Progenitor cell of endocrine pancreas (in vitro differentiated cells): ENCODE measurements around the gene RASSF5. TPM values are rescaled to one million over a fixed set of nuclear protein-coding genes. Genes with fewer than 3 reads are reported as not detected.

Source experiments
- DNase-seq: peaks from one replicate; pipeline ENCODE4 v3.0.0; 2021; ENCODE audit warnings: low spot score; ENCODE audit not compliant: unreplicated experiment
- H3K27ac Mint-ChIP-seq: 2 replicates; pipeline ENCODE4 v1.8.0; 2021; ENCODE audit warnings: mild to moderate bottlenecking, moderate library complexity, mixed read lengths
- H3K27me3 Mint-ChIP-seq: 2 replicates; pipeline ENCODE4 v1.8.0; 2021; ENCODE audit warnings: mixed read lengths
- H3K36me3 Mint-ChIP-seq: 2 replicates; pipeline ENCODE4 v1.8.0; 2022; ENCODE audit warnings: mixed read lengths; ENCODE audit not compliant: insufficient read depth
- H3K4me1 Mint-ChIP-seq: 2 replicates; pipeline ENCODE4 v1.8.0; 2021; ENCODE audit warnings: low read depth, mixed read lengths
- H3K4me3 Mint-ChIP-seq: 2 replicates; pipeline ENCODE4 v1.8.0; 2021; ENCODE audit warnings: low read depth, mild to moderate bottlenecking, moderate library complexity, mixed read lengths
- H3K9me3 Mint-ChIP-seq: 2 replicates; pipeline ENCODE4 v1.8.0; 2021; ENCODE audit warnings: low read depth, mixed read lengths
- CTCF ChIP-seq: fragments of 200-600 bp; sonication (generic); IDR thresholded peaks from one replicate; pipeline ENCODE4 v1.5.0; 2021; ENCODE audit warnings: antibody characterized with exemption, mild to moderate bottlenecking; ENCODE audit not compliant: unreplicated experiment
- total RNA-seq: library from RNA; stranded (reverse); gene quantifications from 2 replicates; pipeline ENCODE4 v1.2.1, GENCODE V29; 2021

RASSF5 gene
- total RNA-seq, 1 donor from 2014 or later, result 7.0 TPM

GRCh38 chr1:206558794-206559671, 51.7 kb downstream of the RASSF5 start:
- peaks cover 38% of the 10 kb centered on the region for H3K4me1 Mint-ChIP-seq
- DNase-seq, result no peak
- no peak overlapping the region for H3K27ac Mint-ChIP-seq
- no peak for TF ChIP-seq CTCF
- no peak overlapping the region for H3K4me3 Mint-ChIP-seq
- peaks cover 28% of the 10 kb centered on the region for H3K27me3 Mint-ChIP-seq
- no peaks in the 10 kb centered on the region for H3K36me3 Mint-ChIP-seq
- H3K9me3 Mint-ChIP-seq, result no peaks in the 10 kb centered on the region

GRCh38 chr1:206559672-206559995, 52.3 kb downstream of the RASSF5 start:
- no peaks in the 10 kb centered on the region for H3K9me3 Mint-ChIP-seq
- DNase-seq, result no peak
- no peak overlapping the region for H3K27ac Mint-ChIP-seq
- H3K4me1 Mint-ChIP-seq, result peaks cover 38% of the 10 kb centered on the region
- no peak overlapping the region for H3K4me3 Mint-ChIP-seq
- H3K36me3 Mint-ChIP-seq, result no peaks in the 10 kb centered on the region
- H3K27me3 Mint-ChIP-seq, result peaks cover 29% of the 10 kb centered on the region
- no peak for TF ChIP-seq CTCF

- Mint-ChIP-seq H3K4me1 (peaks cover 37% of the 10 kb centered on the region), H3K36me3 (no peaks in the 10 kb centered on the region), H3K4me3 (no peak overlapping the region), H3K27ac (no peak overlapping the region), H3K9me3 (no peaks in the 10 kb centered on the region), H3K27me3 (peaks cover 33% of the 10 kb centered on the region)
- no peak for DNase-seq
- TF ChIP-seq CTCF, result no peak
Observed at GRCh38 chr1:206560007-206560716, 52.8 kb downstream of the RASSF5 start.

GRCh38 chr1:206563367-206564207, 56.3 kb downstream of the RASSF5 start:
- H3K4me3 Mint-ChIP-seq, result no peak overlapping the region
- no peak for DNase-seq
- H3K27me3 Mint-ChIP-seq, result peaks cover 39% of the 10 kb centered on the region
- H3K9me3 Mint-ChIP-seq, result no peaks in the 10 kb centered on the region
- no peak for TF ChIP-seq CTCF
- peaks cover 12% of the 10 kb centered on the region for H3K4me1 Mint-ChIP-seq
- H3K36me3 Mint-ChIP-seq, result no peaks in the 10 kb centered on the region
- no peak overlapping the region for H3K27ac Mint-ChIP-seq

DNA sequence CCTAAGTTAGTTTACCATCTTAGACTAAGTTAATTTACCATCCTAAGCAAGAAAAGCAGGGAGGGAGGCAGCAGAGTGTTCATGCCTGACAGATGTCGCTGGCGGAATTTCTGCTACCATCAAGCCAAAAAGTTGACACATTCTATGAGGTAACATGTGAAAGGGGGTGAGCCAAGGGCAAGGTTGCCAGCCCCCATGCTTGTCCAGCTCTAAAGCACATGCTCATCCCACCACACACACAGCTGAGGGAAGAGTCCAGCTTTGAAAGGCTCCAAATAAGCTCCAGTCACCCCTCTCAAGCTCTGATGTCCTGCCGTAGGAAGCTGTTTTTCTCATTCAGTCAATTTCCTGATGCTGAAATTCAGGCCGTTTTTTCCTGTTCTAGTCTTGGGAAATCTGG, 58.7 kb downstream of the RASSF5 start:
- Mint-ChIP-seq H3K9me3 (no peaks in the 10 kb centered on the region), H3K4me1 (no peaks in the 10 kb centered on the region), H3K36me3 (no peaks in the 10 kb centered on the region), H3K27me3 (peaks cover 31% of the 10 kb centered on the region), H3K4me3 (no peak overlapping the region), H3K27ac (no peak overlapping the region)
- TF ChIP-seq CTCF, result no peak
- no peak for DNase-seq
